WTC11 (cell line): ENCODE data around the gene LAMA2. TPM values are rescaled to one million over a fixed set of nuclear protein-coding genes. Genes with fewer than 3 reads are reported as not detected.

Experiments used
- ATAC-seq: fragments of 200-7000 bp; cut with Tn5 transposase; 2 replicates; pipeline ENCODE4 v1.10.0; 2021; ENCODE audit warnings: mild to moderate bottlenecking, moderate library complexity
- CTCF ChIA-PET: fragments of 300-600 bp; sonication (Branson Sonifier 250); formaldehyde crosslinking; loops from one replicate; lab custom pipeline; 2021; ENCODE audit warnings: antibody characterized with exemption; lab: Charles Lee
- POLR2A ChIA-PET: fragments of 350-600 bp; sonication (Branson Sonifier 250); formaldehyde crosslinking; loops from one replicate; lab custom pipeline; 2021; ENCODE audit warnings: antibody characterized with exemption; lab: Charles Lee
- DNase-seq: peaks from one replicate; pipeline ENCODE4 v3.0.0; 2021; ENCODE audit warnings: low spot score
- H3K27ac Mint-ChIP-seq: 2 replicates; pipeline ENCODE4 v1.8.0; 2021; ENCODE audit warnings: mixed read lengths
- H3K27me3 Mint-ChIP-seq: 2 replicates; pipeline ENCODE4 v1.8.0; 2021; ENCODE audit warnings: low read depth, mild to moderate bottlenecking, moderate library complexity, mixed read lengths
- H3K36me3 Mint-ChIP-seq: 2 replicates; pipeline ENCODE4 v1.8.0; 2021; ENCODE audit warnings: mixed read lengths
- H3K4me1 Mint-ChIP-seq: 2 replicates; pipeline ENCODE4 v1.8.0; 2022; ENCODE audit warnings: mixed read lengths
- H3K4me3 Mint-ChIP-seq: 2 replicates; pipeline ENCODE4 v1.8.0; 2021; ENCODE audit warnings: mild to moderate bottlenecking, moderate library complexity, mixed read lengths
- H3K9me3 Mint-ChIP-seq: 2 replicates; pipeline ENCODE4 v1.8.0; 2021; ENCODE audit warnings: mixed read lengths
- ELF4 ChIP-seq: sonication (generic); formaldehyde crosslinking; IDR thresholded peaks from 2 replicates; pipeline ENCODE4 v1.8.1; 2022; ENCODE audit warnings: low read depth, mild to moderate bottlenecking, moderate library complexity, missing genetic modification reagents
- IRF2 ChIP-seq: sonication (generic); formaldehyde crosslinking; IDR thresholded peaks from 2 replicates; pipeline ENCODE4 v1.8.0; 2022; ENCODE audit warnings: low read depth, missing genetic modification reagents, borderline replicate concordance
- JUN ChIP-seq: sonication (generic); formaldehyde crosslinking; IDR thresholded peaks from 2 replicates; pipeline ENCODE4 v1.8.0; 2023; ENCODE audit warnings: mild to moderate bottlenecking, missing genetic modification reagents
- MYBL2 ChIP-seq: sonication (generic); formaldehyde crosslinking; IDR thresholded peaks from 2 replicates; pipeline ENCODE4 v1.8.1; 2023; ENCODE audit warnings: mild to moderate bottlenecking, moderate library complexity, missing genetic modification reagents
- NFE2L1 ChIP-seq: sonication (generic); formaldehyde crosslinking; IDR thresholded peaks from 2 replicates; pipeline ENCODE4 v1.8.1; 2023; ENCODE audit warnings: missing genetic modification reagents
- NFYB ChIP-seq: sonication (generic); formaldehyde crosslinking; conservative IDR thresholded peaks from 2 replicates; pipeline ENCODE4 v1.8.0; 2022; ENCODE audit warnings: low read depth, missing genetic modification reagents
- NR1H2 ChIP-seq: sonication (generic); formaldehyde crosslinking; IDR thresholded peaks from 2 replicates; pipeline ENCODE4 v1.9.0; 2021; ENCODE audit warnings: mild to moderate bottlenecking, moderate library complexity, missing genetic modification reagents
- NR2C2 ChIP-seq: sonication (generic); formaldehyde crosslinking; IDR thresholded peaks from 2 replicates; pipeline ENCODE4 v1.8.0; 2022; ENCODE audit warnings: mild to moderate bottlenecking, missing genetic modification reagents
- PRRX2 ChIP-seq: fragments of 250-450 bp; sonication (Bioruptor Pico); IDR thresholded peaks from 2 replicates; pipeline ENCODE4 v1.8.0; 2021; ENCODE audit warnings: mild to moderate bottlenecking
- SOX15 ChIP-seq: fragments of 250-450 bp; sonication (Bioruptor Pico); IDR thresholded peaks from 2 replicates; pipeline ENCODE4 v1.9.0; 2021; ENCODE audit warnings: mild to moderate bottlenecking
- TEAD1 ChIP-seq: sonication (generic); formaldehyde crosslinking; IDR thresholded peaks from 2 replicates; pipeline ENCODE4 v1.8.0; 2022; ENCODE audit warnings: mild to moderate bottlenecking, missing genetic modification reagents
- TEAD4 ChIP-seq: sonication (generic); formaldehyde crosslinking; IDR thresholded peaks from 2 replicates; pipeline ENCODE4 v1.8.0; 2022; ENCODE audit warnings: mild to moderate bottlenecking, missing genetic modification reagents
- ZNF317 ChIP-seq: sonication (generic); formaldehyde crosslinking; IDR thresholded peaks from 2 replicates; pipeline ENCODE4 v1.8.1; 2023; ENCODE audit warnings: low read depth, mild to moderate bottlenecking, moderate library complexity, missing genetic modification reagents, borderline replicate concordance
- ZNF425 ChIP-seq: fragments of 250-450 bp; sonication (Bioruptor Pico); conservative IDR thresholded peaks from 2 replicates; pipeline ENCODE4 v1.9.0; 2021; ENCODE audit warnings: mild to moderate bottlenecking
- ZNF532 ChIP-seq: fragments of 250-450 bp; sonication (Bioruptor Pico); IDR thresholded peaks from 2 replicates; pipeline ENCODE4 v1.9.0; 2021; ENCODE audit warnings: mild to moderate bottlenecking, borderline replicate concordance
- total RNA-seq: library from RNA; stranded (reverse); gene quantifications from 3 replicates; pipeline ENCODE4 v1.2.3, GENCODE V29; 2021
- TF ChIP-seq, protein P1 (sequence below): sonication (generic); formaldehyde crosslinking; IDR thresholded peaks from 2 replicates; pipeline ENCODE4 v1.8.0; 2022; ENCODE audit warnings: mild to moderate bottlenecking, missing genetic modification reagents
- TF ChIP-seq, protein P2 (sequence below): sonication (generic); formaldehyde crosslinking; IDR thresholded peaks from 2 replicates; pipeline ENCODE4 v1.8.0; 2022; ENCODE audit warnings: missing genetic modification reagents
- TF ChIP-seq, protein P3 (sequence below): sonication (generic); formaldehyde crosslinking; IDR thresholded peaks from 2 replicates; pipeline ENCODE4 v1.8.0; 2022; ENCODE audit warnings: mild to moderate bottlenecking, missing genetic modification reagents
- TF ChIP-seq, protein P4 (sequence below): sonication (generic); formaldehyde crosslinking; IDR thresholded peaks from 2 replicates; pipeline ENCODE4 v1.8.0; 2023; ENCODE audit warnings: missing genetic modification reagents, mild to moderate bottlenecking, borderline replicate concordance
- TF ChIP-seq, protein P5 (sequence below): fragments of 250-450 bp; sonication (Bioruptor Pico); IDR thresholded peaks from 2 replicates; pipeline ENCODE4 v1.9.0; 2021; ENCODE audit warnings: mild to moderate bottlenecking

Gene LAMA2
- total RNA-seq, 1 experiment from 2014 or later, result 6.6 TPM

DNA sequence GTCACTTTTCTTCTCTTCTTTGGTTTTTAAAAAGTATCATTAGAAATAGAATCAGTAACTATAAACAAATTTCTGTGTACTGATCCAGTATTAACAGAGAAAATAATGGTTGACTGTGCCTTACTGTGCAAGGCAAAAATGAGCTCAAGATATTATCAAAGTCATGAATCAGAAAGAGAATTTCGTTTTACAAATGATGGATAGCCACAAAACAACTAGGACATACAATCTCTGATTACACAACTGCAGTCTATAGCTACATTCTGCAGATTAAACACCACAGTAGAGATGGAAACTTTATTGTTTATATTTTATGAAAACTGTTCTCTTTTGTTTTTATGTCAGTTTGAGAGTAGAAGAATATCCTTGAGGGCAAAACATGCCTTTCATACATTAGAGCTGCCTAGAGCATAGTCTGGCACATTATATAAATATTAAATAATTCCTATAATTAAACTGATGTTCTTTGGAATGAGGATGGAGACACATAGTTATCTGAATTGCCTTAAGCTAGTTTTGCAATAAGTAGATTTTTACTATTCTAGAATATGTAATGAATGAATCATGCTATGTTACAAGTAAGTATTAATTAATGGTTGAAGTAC, 333.1 kb downstream of the LAMA2 start:
- ATAC-seq, result no peak
- Mint-ChIP-seq H3K9me3 (peaks cover 8% of the 10 kb centered on the region; the same call in 1 of the 2 replicates), H3K4me3 (no peak overlapping the region), H3K27me3 (no peaks in the 10 kb centered on the region), H3K36me3 (no peaks in the 10 kb centered on the region; the same call in 1 of the 2 replicates), H3K27ac (no peak overlapping the region)
- DNase-seq, result no peak
- TF ChIP-seq SOX15 (CRISPR knock-in tag), result no peak
- TF ChIP-seq ZNF317 (CRISPR knock-in tag), result no peak
- TF ChIP-seq, protein P1, sequence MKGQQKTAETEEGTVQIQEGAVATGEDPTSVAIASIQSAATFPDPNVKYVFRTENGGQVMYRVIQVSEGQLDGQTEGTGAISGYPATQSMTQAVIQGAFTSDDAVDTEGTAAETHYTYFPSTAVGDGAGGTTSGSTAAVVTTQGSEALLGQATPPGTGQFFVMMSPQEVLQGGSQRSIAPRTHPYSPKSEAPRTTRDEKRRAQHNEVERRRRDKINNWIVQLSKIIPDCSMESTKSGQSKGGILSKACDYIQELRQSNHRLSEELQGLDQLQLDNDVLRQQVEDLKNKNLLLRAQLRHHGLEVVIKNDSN (CRISPR knock-in tag), result no peak
- no peak for TF ChIP-seq NFYB
- TF ChIP-seq TEAD1 (CRISPR knock-in tag), result no peak
- TF ChIP-seq PRRX2, result no peak
- no peak for TF ChIP-seq JUN (CRISPR knock-in tag)
- TF ChIP-seq, protein P2, sequence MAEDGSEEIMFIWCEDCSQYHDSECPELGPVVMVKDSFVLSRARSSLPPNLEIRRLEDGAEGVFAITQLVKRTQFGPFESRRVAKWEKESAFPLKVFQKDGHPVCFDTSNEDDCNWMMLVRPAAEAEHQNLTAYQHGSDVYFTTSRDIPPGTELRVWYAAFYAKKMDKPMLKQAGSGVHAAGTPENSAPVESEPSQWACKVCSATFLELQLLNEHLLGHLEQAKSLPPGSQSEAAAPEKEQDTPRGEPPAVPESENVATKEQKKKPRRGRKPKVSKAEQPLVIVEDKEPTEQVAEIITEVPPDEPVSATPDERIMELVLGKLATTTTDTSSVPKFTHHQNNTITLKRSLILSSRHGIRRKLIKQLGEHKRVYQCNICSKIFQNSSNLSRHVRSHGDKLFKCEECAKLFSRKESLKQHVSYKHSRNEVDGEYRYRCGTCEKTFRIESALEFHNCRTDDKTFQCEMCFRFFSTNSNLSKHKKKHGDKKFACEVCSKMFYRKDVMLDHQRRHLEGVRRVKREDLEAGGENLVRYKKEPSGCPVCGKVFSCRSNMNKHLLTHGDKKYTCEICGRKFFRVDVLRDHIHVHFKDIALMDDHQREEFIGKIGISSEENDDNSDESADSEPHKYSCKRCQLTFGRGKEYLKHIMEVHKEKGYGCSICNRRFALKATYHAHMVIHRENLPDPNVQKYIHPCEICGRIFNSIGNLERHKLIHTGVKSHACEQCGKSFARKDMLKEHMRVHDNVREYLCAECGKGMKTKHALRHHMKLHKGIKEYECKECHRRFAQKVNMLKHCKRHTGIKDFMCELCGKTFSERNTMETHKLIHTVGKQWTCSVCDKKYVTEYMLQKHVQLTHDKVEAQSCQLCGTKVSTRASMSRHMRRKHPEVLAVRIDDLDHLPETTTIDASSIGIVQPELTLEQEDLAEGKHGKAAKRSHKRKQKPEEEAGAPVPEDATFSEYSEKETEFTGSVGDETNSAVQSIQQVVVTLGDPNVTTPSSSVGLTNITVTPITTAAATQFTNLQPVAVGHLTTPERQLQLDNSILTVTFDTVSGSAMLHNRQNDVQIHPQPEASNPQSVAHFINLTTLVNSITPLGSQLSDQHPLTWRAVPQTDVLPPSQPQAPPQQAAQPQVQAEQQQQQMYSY (CRISPR knock-in tag), result no peak
- TF ChIP-seq, protein P3, sequence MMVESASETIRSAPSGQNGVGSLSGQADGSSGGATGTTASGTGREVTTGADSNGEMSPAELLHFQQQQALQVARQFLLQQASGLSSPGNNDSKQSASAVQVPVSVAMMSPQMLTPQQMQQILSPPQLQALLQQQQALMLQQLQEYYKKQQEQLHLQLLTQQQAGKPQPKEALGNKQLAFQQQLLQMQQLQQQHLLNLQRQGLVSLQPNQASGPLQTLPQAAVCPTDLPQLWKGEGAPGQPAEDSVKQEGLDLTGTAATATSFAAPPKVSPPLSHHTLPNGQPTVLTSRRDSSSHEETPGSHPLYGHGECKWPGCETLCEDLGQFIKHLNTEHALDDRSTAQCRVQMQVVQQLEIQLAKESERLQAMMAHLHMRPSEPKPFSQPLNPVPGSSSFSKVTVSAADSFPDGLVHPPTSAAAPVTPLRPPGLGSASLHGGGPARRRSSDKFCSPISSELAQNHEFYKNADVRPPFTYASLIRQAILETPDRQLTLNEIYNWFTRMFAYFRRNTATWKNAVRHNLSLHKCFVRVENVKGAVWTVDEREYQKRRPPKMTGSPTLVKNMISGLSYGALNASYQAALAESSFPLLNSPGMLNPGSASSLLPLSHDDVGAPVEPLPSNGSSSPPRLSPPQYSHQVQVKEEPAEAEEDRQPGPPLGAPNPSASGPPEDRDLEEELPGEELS (CRISPR knock-in tag), result no peak
- TF ChIP-seq, protein P4, sequence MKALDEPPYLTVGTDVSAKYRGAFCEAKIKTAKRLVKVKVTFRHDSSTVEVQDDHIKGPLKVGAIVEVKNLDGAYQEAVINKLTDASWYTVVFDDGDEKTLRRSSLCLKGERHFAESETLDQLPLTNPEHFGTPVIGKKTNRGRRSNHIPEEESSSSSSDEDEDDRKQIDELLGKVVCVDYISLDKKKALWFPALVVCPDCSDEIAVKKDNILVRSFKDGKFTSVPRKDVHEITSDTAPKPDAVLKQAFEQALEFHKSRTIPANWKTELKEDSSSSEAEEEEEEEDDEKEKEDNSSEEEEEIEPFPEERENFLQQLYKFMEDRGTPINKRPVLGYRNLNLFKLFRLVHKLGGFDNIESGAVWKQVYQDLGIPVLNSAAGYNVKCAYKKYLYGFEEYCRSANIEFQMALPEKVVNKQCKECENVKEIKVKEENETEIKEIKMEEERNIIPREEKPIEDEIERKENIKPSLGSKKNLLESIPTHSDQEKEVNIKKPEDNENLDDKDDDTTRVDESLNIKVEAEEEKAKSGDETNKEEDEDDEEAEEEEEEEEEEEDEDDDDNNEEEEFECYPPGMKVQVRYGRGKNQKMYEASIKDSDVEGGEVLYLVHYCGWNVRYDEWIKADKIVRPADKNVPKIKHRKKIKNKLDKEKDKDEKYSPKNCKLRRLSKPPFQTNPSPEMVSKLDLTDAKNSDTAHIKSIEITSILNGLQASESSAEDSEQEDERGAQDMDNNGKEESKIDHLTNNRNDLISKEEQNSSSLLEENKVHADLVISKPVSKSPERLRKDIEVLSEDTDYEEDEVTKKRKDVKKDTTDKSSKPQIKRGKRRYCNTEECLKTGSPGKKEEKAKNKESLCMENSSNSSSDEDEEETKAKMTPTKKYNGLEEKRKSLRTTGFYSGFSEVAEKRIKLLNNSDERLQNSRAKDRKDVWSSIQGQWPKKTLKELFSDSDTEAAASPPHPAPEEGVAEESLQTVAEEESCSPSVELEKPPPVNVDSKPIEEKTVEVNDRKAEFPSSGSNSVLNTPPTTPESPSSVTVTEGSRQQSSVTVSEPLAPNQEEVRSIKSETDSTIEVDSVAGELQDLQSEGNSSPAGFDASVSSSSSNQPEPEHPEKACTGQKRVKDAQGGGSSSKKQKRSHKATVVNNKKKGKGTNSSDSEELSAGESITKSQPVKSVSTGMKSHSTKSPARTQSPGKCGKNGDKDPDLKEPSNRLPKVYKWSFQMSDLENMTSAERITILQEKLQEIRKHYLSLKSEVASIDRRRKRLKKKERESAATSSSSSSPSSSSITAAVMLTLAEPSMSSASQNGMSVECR (CRISPR knock-in tag), result no peak
- TF ChIP-seq NR1H2 (CRISPR knock-in tag), result no peak
- no peak for TF ChIP-seq IRF2 (CRISPR knock-in tag)
- TF ChIP-seq TEAD4 (CRISPR knock-in tag), result no peak
- no peak for TF ChIP-seq ZNF425 (CRISPR knock-in tag)
- TF ChIP-seq ELF4, result no peak
- TF ChIP-seq NR2C2, result no peak
- TF ChIP-seq, protein P5, sequence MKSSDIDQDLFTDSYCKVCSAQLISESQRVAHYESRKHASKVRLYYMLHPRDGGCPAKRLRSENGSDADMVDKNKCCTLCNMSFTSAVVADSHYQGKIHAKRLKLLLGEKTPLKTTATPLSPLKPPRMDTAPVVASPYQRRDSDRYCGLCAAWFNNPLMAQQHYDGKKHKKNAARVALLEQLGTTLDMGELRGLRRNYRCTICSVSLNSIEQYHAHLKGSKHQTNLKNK (CRISPR knock-in tag), result no peak
- no peak for TF ChIP-seq NFE2L1 (CRISPR knock-in tag)
- TF ChIP-seq MYBL2, result no peak
- no peak for TF ChIP-seq ZNF532
- TF ChIP-seq, all 79 proteins: peak for 0
- H3K4me1 Mint-ChIP-seq, result peaks cover 7% of the 10 kb centered on the region; the same call in 1 of the 2 replicates
- ChIA-PET CTCF (no interaction called here), POLR2A (no interaction called here)
